ENCODE measurements around the gene MRPL32.

Gene MRPL32

DNA sequence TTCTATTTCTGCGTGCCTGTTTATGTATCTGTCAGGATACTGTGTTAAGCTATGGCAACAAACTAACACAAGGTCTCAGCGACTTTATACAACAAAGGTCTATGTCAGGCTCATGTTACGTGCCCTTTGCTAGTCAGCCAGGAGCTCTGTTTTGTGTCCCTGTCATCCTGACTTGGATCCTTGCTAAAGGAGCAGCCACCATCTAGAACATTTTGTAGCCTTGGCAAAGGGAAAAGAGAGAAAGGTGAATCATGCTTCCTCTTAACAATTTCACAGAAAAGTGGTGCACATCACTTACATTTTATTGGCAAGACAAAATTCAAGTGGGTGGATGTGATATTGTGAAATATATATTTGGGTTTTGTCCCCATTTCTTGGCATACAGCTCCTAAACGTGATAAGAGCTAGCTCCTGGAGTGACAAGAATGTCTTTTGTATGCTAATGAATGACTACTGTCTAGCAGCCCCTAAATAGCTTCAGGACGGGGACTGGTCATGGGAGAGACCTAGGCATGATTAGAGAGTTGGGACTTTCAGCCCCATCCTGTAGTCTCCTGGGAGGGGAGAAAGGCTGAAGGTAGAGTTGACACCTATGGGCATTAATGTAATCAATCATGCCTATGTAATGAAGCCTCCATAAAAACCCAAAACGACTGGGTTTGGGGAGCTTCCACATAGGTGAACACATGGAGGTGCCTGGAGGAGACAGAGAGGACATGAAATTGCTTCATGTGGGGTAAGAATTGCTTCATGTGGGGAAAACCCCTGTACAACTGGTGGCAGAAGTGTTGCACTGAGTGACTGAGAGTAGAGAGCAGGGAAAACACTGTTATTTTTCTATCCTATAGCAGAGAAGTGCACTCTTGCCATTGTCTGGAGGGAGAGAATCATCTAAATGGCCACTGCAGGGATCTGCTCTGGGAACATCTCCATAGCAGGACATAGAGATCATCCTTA is 33.0 kb downstream of the MRPL32 start:
- DNase-seq (ENCODE audit: low read depth in 2 of 2) = no peak

DNA sequence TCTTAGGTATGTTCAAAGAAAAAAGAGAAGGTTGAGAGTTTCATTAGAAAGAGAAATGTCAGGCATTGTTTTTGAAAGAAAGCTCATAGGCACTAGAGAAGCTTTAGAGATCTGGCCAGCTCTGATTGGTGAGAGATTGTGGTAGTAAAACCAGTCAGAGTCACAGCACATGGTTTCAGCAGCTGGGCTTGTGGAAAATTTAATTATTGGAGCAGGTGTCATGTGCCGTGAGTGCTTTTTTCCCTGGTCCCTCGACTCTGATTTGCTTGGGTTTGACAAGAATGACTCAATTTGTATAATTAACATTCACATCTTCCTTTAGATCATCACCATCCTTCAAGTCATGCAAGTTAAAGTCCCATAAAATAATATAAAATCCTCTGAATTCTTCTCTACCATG is 35.2 kb downstream of the MRPL32 start:
- DNase-seq (ENCODE audit: low read depth in 2 of 2) = no peak

DNA sequence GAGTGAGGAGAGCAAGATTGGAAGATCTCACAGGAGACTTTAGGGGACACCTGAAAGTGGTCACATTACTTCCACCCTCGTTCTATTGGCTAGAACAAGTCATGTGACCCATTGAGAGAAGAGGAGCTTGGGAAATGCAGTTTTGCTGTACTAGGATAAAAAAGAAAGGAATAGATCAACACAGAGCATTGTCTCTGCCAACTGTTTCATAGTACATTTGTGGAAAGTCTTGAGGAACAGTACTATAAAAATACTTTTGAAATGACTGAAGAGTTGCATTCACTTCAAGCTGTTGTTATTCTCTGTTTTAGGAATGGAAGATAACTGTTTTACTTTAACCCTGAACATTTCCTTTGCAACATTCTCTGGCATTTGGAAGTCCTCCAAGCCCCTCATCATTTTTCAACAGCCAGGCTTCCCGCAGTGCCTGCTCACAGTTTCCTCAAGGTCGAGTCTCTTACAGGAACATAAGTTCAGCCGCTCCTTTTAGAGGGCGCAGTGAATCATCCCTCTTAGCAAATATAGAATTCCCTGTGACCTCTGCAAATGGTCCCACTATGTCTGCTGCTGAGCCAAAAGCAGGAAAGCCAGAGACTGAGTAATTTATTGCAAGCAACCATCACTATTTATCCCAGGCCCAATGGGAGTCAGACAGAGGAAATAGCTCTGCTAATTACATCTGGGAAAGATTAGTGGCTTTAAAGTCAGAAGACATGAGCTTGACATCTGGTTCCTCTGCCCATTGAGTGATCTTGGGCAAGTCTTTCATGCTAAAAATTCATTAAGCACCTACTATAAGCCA is 40.7 kb downstream of the MRPL32 start:
- DNase-seq (ENCODE audit: low read depth in 2 of 2) = no peak

DNA sequence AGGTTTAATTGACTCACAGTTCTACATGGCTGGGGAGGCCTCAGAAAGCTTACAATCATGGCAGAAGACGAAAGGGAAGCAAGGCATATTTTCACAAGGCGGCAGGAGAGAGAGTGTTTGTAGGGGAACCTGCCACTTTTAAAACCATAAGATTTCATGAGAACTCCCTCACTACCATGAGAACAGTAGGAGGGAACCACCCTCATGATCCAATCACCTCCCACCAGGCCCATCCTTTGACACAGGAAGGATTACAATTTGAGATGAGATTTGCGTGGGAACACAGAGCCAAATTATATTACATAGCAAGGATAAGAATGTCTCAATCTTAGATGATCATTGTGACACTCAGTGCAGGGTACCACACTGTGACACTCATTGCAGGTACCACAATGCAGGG is 44.2 kb downstream of the MRPL32 start:
- DNase-seq (ENCODE audit: low read depth in 2 of 2) = no peak

DNA sequence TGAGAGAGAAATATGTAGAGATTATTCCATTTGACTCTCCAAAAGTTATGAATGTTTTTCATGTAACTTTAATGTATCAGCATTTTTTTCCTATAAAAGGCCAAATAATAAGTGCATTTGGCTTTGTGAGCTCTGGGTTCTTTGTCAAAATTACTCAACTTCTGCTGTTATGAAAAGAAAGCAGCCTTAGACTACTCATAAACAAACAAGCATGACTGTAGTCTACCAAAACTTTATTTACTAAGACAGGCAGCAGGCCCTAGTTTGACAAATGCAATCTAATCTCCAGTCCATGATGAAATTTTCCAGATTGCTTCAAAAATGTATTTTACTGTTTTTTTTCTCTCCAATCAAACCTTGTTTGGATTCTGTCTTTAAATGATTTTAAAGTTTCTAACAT is 46.3 kb downstream of the MRPL32 start:
- no peak for DNase-seq (ENCODE audit: low read depth in 2 of 2)

DNA sequence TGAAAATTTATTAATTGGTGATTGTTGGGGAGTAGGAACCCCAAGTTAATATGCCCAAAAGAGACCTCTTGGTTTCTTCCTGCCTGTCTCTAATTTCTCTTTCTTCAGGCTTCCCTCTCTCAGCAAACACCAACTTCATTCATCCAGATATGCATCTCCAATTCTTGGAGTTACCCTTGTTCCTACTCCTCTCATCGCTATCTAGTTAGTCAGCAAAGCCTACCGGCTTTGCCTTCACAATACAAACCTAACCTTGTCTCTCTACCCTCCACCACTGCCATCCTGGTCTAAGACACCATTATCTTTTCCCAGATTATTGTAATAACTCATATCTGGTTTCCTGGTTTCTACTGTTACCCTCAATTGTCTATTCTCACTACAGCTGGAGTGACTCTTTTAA is 47.9 kb downstream of the MRPL32 start:
- DNase-seq (ENCODE audit: low read depth in 2 of 2) = no peak

DNA sequence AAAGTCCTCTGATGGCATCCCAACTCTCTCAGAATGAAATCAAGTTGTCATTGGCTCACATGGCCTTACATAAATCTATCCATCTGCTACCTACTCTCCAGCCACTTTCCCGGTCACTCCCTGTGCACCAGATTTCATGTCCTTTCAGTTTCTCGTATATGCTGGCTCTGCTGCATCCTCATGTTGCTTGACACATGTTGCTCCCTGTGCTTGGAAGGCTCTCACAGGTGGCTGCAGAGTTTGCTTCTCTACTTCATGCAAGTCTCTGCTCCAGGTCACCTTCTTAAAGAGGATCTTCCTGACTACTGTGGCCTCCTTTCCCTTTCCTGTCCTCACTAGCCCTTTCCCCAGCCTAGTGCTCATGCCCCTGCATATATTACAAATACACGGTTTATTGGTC is 48.3 kb downstream of the MRPL32 start:
- no peak for DNase-seq (ENCODE audit: low read depth in 2 of 2)

DNA sequence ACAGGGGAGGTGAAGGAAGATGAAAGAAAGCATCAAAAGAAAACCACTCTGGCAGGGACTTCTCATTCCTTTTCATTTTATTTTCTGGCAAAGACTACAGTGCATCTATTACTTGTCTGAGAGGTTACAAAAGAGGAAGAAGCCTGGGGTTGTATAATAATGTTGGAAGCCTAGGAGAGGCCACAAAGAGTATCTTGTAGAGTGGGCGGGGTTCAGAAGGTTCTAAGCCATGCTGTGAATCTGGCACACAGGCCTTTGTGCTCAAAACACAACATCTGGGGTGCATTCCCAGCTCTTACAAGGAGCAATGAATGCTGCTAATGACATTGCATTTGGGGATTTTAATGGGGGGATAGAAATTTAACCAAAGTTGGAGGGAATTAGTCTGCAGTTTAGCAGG is 49.4 kb downstream of the MRPL32 start:
- DNase-seq (ENCODE audit: low read depth in 2 of 2) = no peak

DNA sequence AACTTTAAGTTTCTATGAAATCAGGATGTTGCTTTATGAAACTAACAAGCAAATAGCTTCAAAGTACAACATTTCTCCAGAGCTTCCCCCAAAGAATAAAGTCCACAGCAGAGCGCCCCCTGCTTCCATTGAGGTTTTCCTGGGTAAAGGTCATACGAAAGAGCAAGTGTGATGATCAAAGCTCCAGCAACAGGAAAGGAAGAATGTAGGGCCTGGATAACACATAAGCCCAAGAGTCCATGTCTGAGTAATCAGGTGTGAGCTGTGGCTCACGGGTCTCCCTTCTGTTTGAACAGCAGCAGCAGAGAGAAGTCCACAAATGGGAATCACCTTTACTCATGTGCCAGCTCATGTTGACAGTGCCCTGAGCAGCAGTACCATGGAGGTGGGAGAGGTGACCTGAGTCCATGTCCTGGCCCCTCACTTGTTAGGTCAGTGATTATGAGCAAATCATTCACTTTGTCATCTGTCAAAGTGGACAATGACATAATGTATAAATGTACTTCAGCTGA is 50.5 kb downstream of the MRPL32 start:
- no peak for DNase-seq (ENCODE audit: low read depth in 2 of 2)

DNA sequence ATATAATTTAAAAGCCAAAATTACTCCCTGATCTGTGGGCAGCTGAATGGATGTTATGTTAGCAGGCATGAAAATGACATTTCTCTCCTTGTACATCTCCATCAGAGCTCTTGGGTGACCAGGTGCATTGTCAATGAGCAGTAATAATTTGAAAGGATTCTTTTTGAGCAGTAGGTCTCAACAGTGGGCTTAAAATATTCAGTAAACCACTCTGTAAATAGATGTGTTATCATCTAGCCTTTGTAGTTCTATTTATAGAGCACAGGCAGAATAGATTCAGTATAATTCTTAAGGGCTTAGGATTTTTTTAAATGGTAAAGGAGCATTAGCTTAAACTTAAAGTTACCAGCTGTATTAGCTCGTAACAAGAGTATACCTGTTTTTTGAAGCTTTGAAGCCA is 52.0 kb downstream of the MRPL32 start:
- no peak for DNase-seq (ENCODE audit: low read depth in 2 of 2)

DNA sequence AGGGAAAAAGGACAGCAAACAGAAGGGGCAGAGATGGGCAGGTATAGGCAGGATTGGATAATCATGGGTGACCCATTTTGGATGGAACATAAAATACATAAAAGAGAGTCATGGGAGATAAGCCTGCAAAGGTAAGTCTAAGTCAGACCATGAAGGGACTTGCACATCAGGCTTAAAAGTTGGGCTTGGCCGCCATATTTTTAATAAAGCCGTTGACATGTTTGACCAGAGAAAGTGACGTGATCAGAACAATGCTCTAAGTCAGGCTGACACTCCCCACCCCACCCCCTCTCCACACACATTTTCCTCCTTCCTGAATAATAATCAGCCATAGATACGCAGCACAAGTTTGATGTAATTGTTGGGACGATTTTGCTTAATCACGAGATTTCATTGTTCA is 54.0 kb downstream of the MRPL32 start:
- no peak for DNase-seq (ENCODE audit: low read depth in 2 of 2)

DNA sequence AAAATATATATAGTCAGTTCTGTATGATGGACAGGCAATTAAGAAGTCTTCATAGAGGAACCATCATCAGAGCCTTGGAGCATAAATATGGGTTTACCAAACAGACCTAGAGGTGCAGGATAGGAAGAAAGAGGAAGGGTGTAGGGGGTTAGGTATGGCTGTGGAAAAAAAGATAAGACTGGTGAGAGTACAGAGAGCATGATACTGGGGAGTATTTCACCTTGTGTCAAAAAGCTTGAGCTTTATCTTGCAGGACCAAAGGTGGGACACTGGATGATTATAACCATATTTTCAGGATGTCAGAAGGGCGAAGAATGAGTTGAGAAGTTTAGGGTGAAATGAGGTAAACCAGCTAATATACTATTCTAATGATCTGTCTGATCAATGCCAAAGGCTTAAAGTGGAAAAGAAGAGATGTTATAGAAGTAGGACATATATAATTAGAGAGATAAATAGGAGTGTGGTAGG is 54.6 kb downstream of the MRPL32 start:
- DNase-seq (ENCODE audit: low read depth in 2 of 2) = no peak

Measured in stimulated activated CD8-positive, alpha-beta memory T cell treated with anti-CD3 and anti-CD28 coated beads, Interleukin-7, amount 100 ng/mL, for 1 hour (primary cell).